ENCODE data around the gene SF3B6. TPM values are rescaled to one million over a fixed set of nuclear protein-coding genes. Genes with fewer than 3 reads are reported as not detected.

SF3B6 gene
- total and polyA plus RNA-seq, 9 of the 15 experiments (the other 6 are each of a cell fraction or from before 2014, with no cell fraction given), result 146 to 591 (median 295) TPM

GRCh38 chr2:24024996-24025663 is 51.0 kb downstream of the SF3B6 start:
- peaks cover 0 to 21% of the 10 kb centered on the region in 2 experiments; a peak in 3 of 5 replicates for H3K4me1 ChIP-seq (replicated peaks in 1 of 2; ENCODE audit: control insufficient read depth in 2 of 2, insufficient read depth in 2 of 2, low read length in 2 of 2)
- no peaks in the 10 kb centered on the region for H3K27me3 ChIP-seq (ENCODE audit: control insufficient read depth in 2 of 2, insufficient read depth in 2 of 2, low read length in 2 of 2)
- TF ChIP-seq CBFA2T3 (IDR thresholded peaks at IDR 0.05) (0 out of 2 replicates have a peak, but pooled peaks have one; percentile 13), GTF2E2 (tag; IDR thresholded peaks at IDR 0.05) (no peak), MAZ (CRISPR knock-in tag; conservative IDR thresholded peaks at IDR 0.05 in 1 of 2, IDR thresholded peaks at IDR 0.05 in 1 of 2) (no peak), POLR2G (IDR thresholded peaks at IDR 0.05; ENCODE audit: low read depth, low read length) (peak; percentile 47)
- H3K4me2 ChIP-seq (ENCODE audit: insufficient read depth, low read length), result no peak overlapping the region
- POLR2A ChIA-PET, result interaction anchor here (0.6 to 1.2 kb wide), 4 partner anchors 11 to 136 kb away, joined by 3 to 4 read pairs (median 3); no protein-coding TSS in a partner anchor
- H3K27ac ChIP-seq (ENCODE audit: extremely low read depth, low read depth, low read length), result no peak overlapping the region
- 79% methylated on average over 16 of the region's 17 CpGs for WGBS (ENCODE audit: insufficient coverage, low coverage, missing lambda C conversion rate)
- no peak overlapping the region for H2AFZ ChIP-seq (ENCODE audit: low read depth, low read length)
- BruUV-seq (replicated peaks), result no TSS peak
- FAIRE-seq (no peak), DNase-seq (ENCODE audit: extremely low read depth in 1 of 4, low spot score in 3 of 4) (no peak), ATAC-seq (no peak)
- peaks cover 64% of the 10 kb centered on the region for H3K36me3 ChIP-seq (ENCODE audit: control insufficient read depth, insufficient read depth, low read length)
- CTCF ChIA-PET (ENCODE audit: low intra/inter-chr PET ratio), result no interaction called here
- H3K9ac ChIP-seq (ENCODE audit: insufficient read depth in 1 of 2, low read depth in 2 of 2, low read length in 2 of 2), result peak overlapping the region in 1 of 2 experiments; percentile 11; a peak in 2 of 4 replicates
- peaks cover 3% of the 10 kb centered on the region for H3K9me1 ChIP-seq (ENCODE audit: control insufficient read depth, insufficient read depth, low read length)
- in situ Hi-C loops (cut with MboI), result no loop called here
- H3K9me3 ChIP-seq (replicated peaks; ENCODE audit: control insufficient read depth, insufficient read depth, low read depth, low read length), result no peaks in the 10 kb centered on the region
- peaks cover 14% of the 10 kb centered on the region; the same call in 1 of the 2 replicates for H4K20me1 ChIP-seq (replicated peaks; ENCODE audit: control insufficient read depth, insufficient read depth, low read length)
- no peak overlapping the region for H3K4me3 ChIP-seq
- H3K79me2 ChIP-seq (ENCODE audit: control insufficient read depth, insufficient read depth, low read length), result no peaks in the 10 kb centered on the region
- intact Hi-C loops (cut with micrococcal nuclease), result loop anchor here (5.0 kb wide), 2 partner anchors 37 to 357 kb away; no protein-coding TSS in a partner anchor

Measured in K562 (cell line).